Lung (tissue), 12 donors: ENCODE measurements around the gene MAPKAP1. TPM values are rescaled to one million over a fixed set of nuclear protein-coding genes. Genes with fewer than 3 reads are reported as not detected.

Experiments
- ATAC-seq: fragments of 200-7000 bp; cut with Tn5 transposase; one replicate; pipeline ENCODE4 v1.9.1; 2020; ENCODE audit warnings: moderate number of reproducible peaks; ENCODE audit not compliant: insufficient read depth, low FRiP score
- DNase-seq, 3 donors: peaks; one replicate each; pipeline ENCODE4 v3.0.0-alpha.2; 2013 to 2017
- H3K27ac ChIP-seq, 2 donors: one replicate each; pipeline ENCODE4 v1.5.1; 2013; ENCODE audit warnings: mild to moderate bottlenecking in 2 of 2, moderate library complexity in 2 of 2, control low read depth in 1 of 2, inconsistent platforms in 1 of 2, low read depth in 1 of 2, low read length in 1 of 2
- H3K27me3 ChIP-seq, 3 donors: one replicate each; pipeline ENCODE4 v1.5.1; 2013; ENCODE audit warnings: low read length in 2 of 3; ENCODE audit not compliant: control insufficient read depth in 3 of 3, insufficient read depth in 3 of 3
- H3K36me3 ChIP-seq, 4 donors: one replicate each; pipeline ENCODE4 v1.5.1; 2013; ENCODE audit warnings: low read length in 4 of 4, mild to moderate bottlenecking in 1 of 4, moderate library complexity in 1 of 4; ENCODE audit not compliant: control insufficient read depth in 4 of 4, insufficient read depth in 4 of 4
- H3K4me1 ChIP-seq, 5 donors: one replicate each; pipeline ENCODE4 v1.5.1; 2013; ENCODE audit warnings: low read length in 5 of 5, mild to moderate bottlenecking in 2 of 5, moderate library complexity in 1 of 5; ENCODE audit not compliant: control insufficient read depth in 5 of 5, insufficient read depth in 5 of 5
- H3K4me3 ChIP-seq: one replicate; pipeline ENCODE4 v1.5.1; 2013; ENCODE audit warnings: mild to moderate bottlenecking, control low read depth, moderate library complexity
- H3K9ac ChIP-seq, 2 donors: one replicate each; pipeline ENCODE4 v1.5.1; 2013; ENCODE audit warnings: low read length in 2 of 2, control low read depth in 1 of 2; ENCODE audit not compliant: insufficient read depth in 1 of 2
- H3K9me3 ChIP-seq, 4 donors: one replicate each; pipeline ENCODE4 v1.5.1; 2013; ENCODE audit warnings: low read length in 3 of 4, mild to moderate bottlenecking in 1 of 4, moderate library complexity in 1 of 4; ENCODE audit not compliant: control insufficient read depth in 4 of 4, insufficient read depth in 3 of 4
- CTCF ChIP-seq: IDR thresholded peaks from 2 replicates; pipeline ENCODE4 v1.5.1; 2012; ENCODE audit warnings: mild to moderate bottlenecking; ENCODE audit errors: control extremely low read depth, extremely low read depth
- WGBS, 2 donors: extraction: QIAGEN DNeasy Blood & Tissue Kit; methylation state at CpG; one replicate each; pipeline ENCODE4 v1.1.7; 2013; 5-methylcytosine and 5-hydroxymethylcytosine counted together
- polyA plus RNA-seq, 2 donors: library from polyadenylated mRNA; stranded (reverse); fragments of 200-250 nt; gene quantifications; one replicate each; pipeline ENCODE4 v1.2.1, GENCODE V29; 2013
- total RNA-seq, 2 donors: library from RNA; depleted of rRNA in 1 of 2; stranded (reverse); fragments of >200 nt in 1 of 2; gene quantifications; one replicate each; pipeline ENCODE4 v1.2.1, GENCODE V29; 2014 to 2021
- donor health status: control.
- donor health status: control.
- donor health status: Bipolar disorder and iron deficiency.
- donor health status: healthy.
- donor health status: DM: yes; HTN: yes; CAD: no.

MAPKAP1 gene
- total and polyA plus RNA-seq, 4 donors: 53.0 to 83.3 (median 66.7) TPM

- no peak overlapping the region for H3K4me3 ChIP-seq
- H3K27ac ChIP-seq: no peak overlapping the region
- no peak for TF ChIP-seq CTCF
- H3K4me1 ChIP-seq: peaks cover 0 to 15% (median 0%) of the 10 kb centered on the region in 5 donors
- no peaks in the 10 kb centered on the region for H3K27me3 ChIP-seq
- DNase-seq (no peak), ATAC-seq (no peak)
- H3K9ac ChIP-seq: no peak overlapping the region
- WGBS, 2 donors: 86 to 89% methylated on average over 8 of the region's 8 CpGs
- peaks cover 0 to 2% (median 0%) of the 10 kb centered on the region in 4 donors for H3K36me3 ChIP-seq
- no peaks in the 10 kb centered on the region for H3K9me3 ChIP-seq
Measured at GRCh38 chr9:125679597-125680189, 27.3 kb downstream of the MAPKAP1 start.

- Histone ChIP-seq H3K27me3 (no peaks in the 10 kb centered on the region), H3K4me3 (no peak overlapping the region), H3K27ac (peak overlapping the region in 1 of 2 donors; percentile 26), H3K36me3 (peaks cover 0 to 4% (median under 1%) of the 10 kb centered on the region in 4 donors), H3K4me1 (peaks cover 0 to 14% (median 0%) of the 10 kb centered on the region in 5 donors), H3K9me3 (no peaks in the 10 kb centered on the region), H3K9ac (no peak overlapping the region)
- WGBS, 2 donors: 68 to 88% methylated on average over 3 of the region's 3 CpGs
- DNase-seq (no peak), ATAC-seq (peak; percentile 62)
- TF ChIP-seq CTCF: no peak
Measured at GRCh38 chr9:125674981-125675973, 31.7 kb downstream of the MAPKAP1 start.

GRCh38 chr9:125672876-125673275 lies 34.1 kb downstream of the MAPKAP1 start:
- ATAC-seq (no peak), DNase-seq (no peak)
- no peak overlapping the region for H3K4me3 ChIP-seq
- H3K9ac ChIP-seq: no peak overlapping the region
- no peak overlapping the region for H3K27ac ChIP-seq
- peaks cover 0 to 4% (median 0%) of the 10 kb centered on the region in 4 donors for H3K36me3 ChIP-seq
- 90 to 96% methylated on average over 3 of the region's 3 CpGs for WGBS, 2 donors
- peaks cover 0 to 14% (median 0%) of the 10 kb centered on the region in 5 donors for H3K4me1 ChIP-seq
- no peaks in the 10 kb centered on the region for H3K9me3 ChIP-seq
- no peak for TF ChIP-seq CTCF
- H3K27me3 ChIP-seq: no peaks in the 10 kb centered on the region
